ENCODE results near the gene ARL17B. TPM values are rescaled to one million over a fixed set of nuclear protein-coding genes. Genes with fewer than 3 reads are reported as not detected.
"Not testable (repeated sequence)": the region's sequence is repeated elsewhere in the genome, so short reads cannot be mapped to it uniquely, and the experiment has no call there.

The ARL17B gene
- total and polyA plus RNA-seq, 2 donors (not counting 3 experiments of a cell fraction or from before 2014, with no cell fraction given): 6.4 to 12.2 TPM

GRCh38 chr17:46348345-46348744 is 13.2 kb downstream of the ARL17B start:
- DNase-seq (ENCODE audit: low read depth, low spot score); H3K27ac ChIP-seq (ENCODE audit: insufficient read depth, low read depth, low read length); intact Hi-C loops (cut with micrococcal nuclease); H3K9me1 ChIP-seq (replicated peaks; ENCODE audit: control insufficient read depth, extremely low read depth, insufficient read depth, low read length); H3K4me3 ChIP-seq (replicated peaks in 1 of 3; ENCODE audit: insufficient read depth in 1 of 3, low read depth in 1 of 3, low read length in 3 of 3); H2AFZ ChIP-seq (ENCODE audit: low read depth, low read length); H3K27me3 ChIP-seq (ENCODE audit: control insufficient read depth in 2 of 2, insufficient read depth in 2 of 2, low read length in 2 of 2); FAIRE-seq; POLR2A ChIA-PET; BruUV-seq (replicated peaks); H3K36me3 ChIP-seq (ENCODE audit: control insufficient read depth in 2 of 2, extremely low read depth in 1 of 2, insufficient read depth in 2 of 2, low read length in 2 of 2); H4K20me1 ChIP-seq (replicated peaks; ENCODE audit: control insufficient read depth, extremely low read depth, insufficient read depth, low read length); H3K4me2 ChIP-seq (ENCODE audit: insufficient read depth, low read length); H3K9ac ChIP-seq (replicated peaks; ENCODE audit: extremely low read depth, insufficient read depth, low read length); H3K4me1 ChIP-seq (ENCODE audit: control insufficient read depth, extremely low read depth, insufficient read depth, low read length); H3K79me2 ChIP-seq (ENCODE audit: control insufficient read depth, insufficient read depth, low read length); dilution Hi-C loops (cut with MboI; ENCODE audit: extremely low pct_ligation_motif_present, low sequenced_read_pairs); H3K9me3 ChIP-seq (replicated peaks; ENCODE audit: control insufficient read depth, insufficient read depth, low read length); CTCF ChIA-PET: not testable (repeated sequence)

GRCh38 chr17:46342131-46342530 is 19.4 kb downstream of the ARL17B start:
- FAIRE-seq; intact Hi-C loops (cut with micrococcal nuclease); CTCF ChIA-PET: not testable (repeated sequence)

GRCh38 chr17:46341220-46341619 is 20.3 kb downstream of the ARL17B start:
- CTCF ChIA-PET; H2AFZ ChIP-seq (ENCODE audit: low read depth, low read length); DNase-seq (ENCODE audit: low read depth, low spot score); H3K27ac ChIP-seq (ENCODE audit: insufficient read depth, low read depth, low read length); H3K27me3 ChIP-seq (ENCODE audit: control insufficient read depth in 2 of 2, insufficient read depth in 2 of 2, low read length in 2 of 2); BruUV-seq (replicated peaks); POLR2A ChIA-PET; H3K4me3 ChIP-seq (replicated peaks in 1 of 3; ENCODE audit: insufficient read depth in 1 of 3, low read depth in 1 of 3, low read length in 3 of 3); H3K4me1 ChIP-seq (ENCODE audit: control insufficient read depth, extremely low read depth, insufficient read depth, low read length); H3K79me2 ChIP-seq (ENCODE audit: control insufficient read depth, insufficient read depth, low read length); H3K9me3 ChIP-seq (replicated peaks; ENCODE audit: control insufficient read depth, insufficient read depth, low read length); H3K4me2 ChIP-seq (ENCODE audit: insufficient read depth, low read length); intact Hi-C loops (cut with micrococcal nuclease); H3K9ac ChIP-seq (replicated peaks; ENCODE audit: extremely low read depth, insufficient read depth, low read length); H3K36me3 ChIP-seq (ENCODE audit: control insufficient read depth in 2 of 2, extremely low read depth in 1 of 2, insufficient read depth in 2 of 2, low read length in 2 of 2); H4K20me1 ChIP-seq (replicated peaks; ENCODE audit: control insufficient read depth, extremely low read depth, insufficient read depth, low read length); FAIRE-seq; dilution Hi-C loops (cut with MboI; ENCODE audit: extremely low pct_ligation_motif_present, low sequenced_read_pairs); H3K9me1 ChIP-seq (replicated peaks; ENCODE audit: control insufficient read depth, extremely low read depth, insufficient read depth, low read length): not testable (repeated sequence)

More at GRCh38 chr17:46342131-46342530, 19.4 kb downstream of the ARL17B start:
- POLR2A ChIA-PET; H3K79me2 ChIP-seq (ENCODE audit: control insufficient read depth, insufficient read depth, low read length); dilution Hi-C loops (cut with MboI; ENCODE audit: extremely low pct_ligation_motif_present, low sequenced_read_pairs); H3K4me2 ChIP-seq (ENCODE audit: insufficient read depth, low read length); H3K9ac ChIP-seq (replicated peaks; ENCODE audit: extremely low read depth, insufficient read depth, low read length); DNase-seq (ENCODE audit: low read depth, low spot score); H3K4me1 ChIP-seq (ENCODE audit: control insufficient read depth, extremely low read depth, insufficient read depth, low read length); H3K36me3 ChIP-seq (ENCODE audit: control insufficient read depth in 2 of 2, extremely low read depth in 1 of 2, insufficient read depth in 2 of 2, low read length in 2 of 2); H3K27ac ChIP-seq (ENCODE audit: insufficient read depth, low read depth, low read length); H3K27me3 ChIP-seq (ENCODE audit: control insufficient read depth in 2 of 2, insufficient read depth in 2 of 2, low read length in 2 of 2); H3K4me3 ChIP-seq (replicated peaks in 1 of 3; ENCODE audit: insufficient read depth in 1 of 3, low read depth in 1 of 3, low read length in 3 of 3); H3K9me1 ChIP-seq (replicated peaks; ENCODE audit: control insufficient read depth, extremely low read depth, insufficient read depth, low read length); H2AFZ ChIP-seq (ENCODE audit: low read depth, low read length); H3K9me3 ChIP-seq (replicated peaks; ENCODE audit: control insufficient read depth, insufficient read depth, low read length); BruUV-seq (replicated peaks); H4K20me1 ChIP-seq (replicated peaks; ENCODE audit: control insufficient read depth, extremely low read depth, insufficient read depth, low read length): not testable (repeated sequence)

- intact Hi-C loops (cut with micrococcal nuclease); POLR2A ChIA-PET: not testable (repeated sequence)
These were observed 66.7 kb downstream of the ARL17B start, which contains the start of gene LRRC37A for GRCh38 chr17:46294831-46295230. Gene LRRC37A, plus strand, starts transcription at chr17:46295131. Its CDS starts 3 bp downstream, at chr17:46295134.

More at GRCh38 chr17:46294831-46295230, 66.7 kb downstream of the ARL17B start, which contains the start of gene LRRC37A:
- H3K9me3 ChIP-seq (replicated peaks; ENCODE audit: control insufficient read depth, insufficient read depth, low read length); H3K36me3 ChIP-seq (ENCODE audit: control insufficient read depth in 2 of 2, extremely low read depth in 1 of 2, insufficient read depth in 2 of 2, low read length in 2 of 2); H3K4me1 ChIP-seq (ENCODE audit: control insufficient read depth, extremely low read depth, insufficient read depth, low read length); H3K27ac ChIP-seq (ENCODE audit: insufficient read depth, low read depth, low read length); H3K9ac ChIP-seq (replicated peaks; ENCODE audit: extremely low read depth, insufficient read depth, low read length); DNase-seq (ENCODE audit: low read depth, low spot score); BruUV-seq (replicated peaks); FAIRE-seq; H4K20me1 ChIP-seq (replicated peaks; ENCODE audit: control insufficient read depth, extremely low read depth, insufficient read depth, low read length); H3K79me2 ChIP-seq (ENCODE audit: control insufficient read depth, insufficient read depth, low read length); dilution Hi-C loops (cut with MboI; ENCODE audit: extremely low pct_ligation_motif_present, low sequenced_read_pairs); H3K4me2 ChIP-seq (ENCODE audit: insufficient read depth, low read length); H2AFZ ChIP-seq (ENCODE audit: low read depth, low read length); H3K9me1 ChIP-seq (replicated peaks; ENCODE audit: control insufficient read depth, extremely low read depth, insufficient read depth, low read length); H3K4me3 ChIP-seq (replicated peaks in 1 of 3; ENCODE audit: insufficient read depth in 1 of 3, low read depth in 1 of 3, low read length in 3 of 3); H3K27me3 ChIP-seq (ENCODE audit: control insufficient read depth in 2 of 2, insufficient read depth in 2 of 2, low read length in 2 of 2); CTCF ChIA-PET: not testable (repeated sequence)
